BE2C (cell line): ENCODE results near the gene RASAL2.

Experiments
- DNase-seq: peaks from one replicate; pipeline ENCODE4 v3.0.0-alpha.2; 2020
- H3K27me3 ChIP-seq: fragments of 250-450 bp; sonication (Bioruptor Pico); 2 replicates; pipeline ENCODE4 v1.5.1; 2020; ENCODE audit warnings: mild to moderate bottlenecking
- H3K36me3 ChIP-seq: fragments of 250-450 bp; sonication (Bioruptor Pico); 2 replicates; pipeline ENCODE4 v1.5.1; 2020; ENCODE audit warnings: mild to moderate bottlenecking
- H3K4me1 ChIP-seq: fragments of 250-450 bp; sonication (Bioruptor Pico); 2 replicates; pipeline ENCODE4 v1.5.1; 2020
- H3K4me3 ChIP-seq: 2 replicates; pipeline ENCODE4 v1.5.1; 2011; ENCODE audit warnings: low read depth, low read length
- H3K9me3 ChIP-seq: fragments of 250-450 bp; sonication (Bioruptor Pico); 2 replicates; pipeline ENCODE4 v1.5.1; 2020
- CTCF ChIP-seq: IDR thresholded peaks from 2 replicates; pipeline ENCODE4 v1.5.1; 2012; ENCODE audit warnings: mild to moderate bottlenecking, low read depth, low read length

Gene RASAL2

GRCh38 chr1:178456472-178456871 is 362.6 kb downstream of the RASAL2 start:
- TF ChIP-seq CTCF = no peak

GRCh38 chr1:178457651-178458050 is 363.7 kb downstream of the RASAL2 start:
- no peaks in the 10 kb centered on the region for H3K9me3 ChIP-seq
- no peak for DNase-seq
- no peaks in the 10 kb centered on the region for H3K27me3 ChIP-seq

More at GRCh38 chr1:178456472-178456871, 362.6 kb downstream of the RASAL2 start:
- H3K9me3 ChIP-seq = no peaks in the 10 kb centered on the region
- no peak for DNase-seq
- no peaks in the 10 kb centered on the region for H3K27me3 ChIP-seq
- no peaks in the 10 kb centered on the region for H3K4me1 ChIP-seq
- H3K36me3 ChIP-seq = no peaks in the 10 kb centered on the region
- no peak overlapping the region for H3K4me3 ChIP-seq

GRCh38 chr1:178458203-178458602 is 364.3 kb downstream of the RASAL2 start:
- Histone ChIP-seq H3K9me3 (no peaks in the 10 kb centered on the region), H3K36me3 (no peaks in the 10 kb centered on the region), H3K4me1 (no peaks in the 10 kb centered on the region), H3K4me3 (no peak overlapping the region), H3K27me3 (no peaks in the 10 kb centered on the region)
- no peak for DNase-seq
- no peak for TF ChIP-seq CTCF

More at GRCh38 chr1:178457651-178458050, 363.7 kb downstream of the RASAL2 start:
- Histone ChIP-seq H3K4me1 (no peaks in the 10 kb centered on the region), H3K36me3 (no peaks in the 10 kb centered on the region), H3K4me3 (no peak overlapping the region)
- no peak for TF ChIP-seq CTCF

- DNase-seq = no peak
- Histone ChIP-seq H3K27me3 (no peaks in the 10 kb centered on the region), H3K36me3 (no peaks in the 10 kb centered on the region), H3K4me3 (no peak overlapping the region), H3K4me1 (no peaks in the 10 kb centered on the region), H3K9me3 (no peaks in the 10 kb centered on the region)
- no peak for TF ChIP-seq CTCF
These were observed 367.2 kb downstream of the RASAL2 start for GRCh38 chr1:178461104-178461503.

GRCh38 chr1:178461701-178462100 is 367.8 kb downstream of the RASAL2 start:
- H3K27me3 ChIP-seq = no peaks in the 10 kb centered on the region
- no peaks in the 10 kb centered on the region for H3K36me3 ChIP-seq
- no peak for DNase-seq
- no peak for TF ChIP-seq CTCF
- no peak overlapping the region for H3K4me3 ChIP-seq
- H3K9me3 ChIP-seq = no peaks in the 10 kb centered on the region
- H3K4me1 ChIP-seq = no peaks in the 10 kb centered on the region

GRCh38 chr1:178464141-178464540 is 370.2 kb downstream of the RASAL2 start:
- no peaks in the 10 kb centered on the region for H3K27me3 ChIP-seq
- no peak overlapping the region for H3K4me3 ChIP-seq
- no peak for DNase-seq
- no peaks in the 10 kb centered on the region for H3K36me3 ChIP-seq
- no peaks in the 10 kb centered on the region for H3K9me3 ChIP-seq
- no peaks in the 10 kb centered on the region for H3K4me1 ChIP-seq
- TF ChIP-seq CTCF = no peak
